ENCODE measurements around the gene KLHL2. TPM values are rescaled to one million over a fixed set of nuclear protein-coding genes. Genes with fewer than 3 reads are reported as not detected.

KLHL2 gene
- total RNA-seq, 4 donors from 2014 or later: 9.2 to 19.8 (median 12.0) TPM

DNA sequence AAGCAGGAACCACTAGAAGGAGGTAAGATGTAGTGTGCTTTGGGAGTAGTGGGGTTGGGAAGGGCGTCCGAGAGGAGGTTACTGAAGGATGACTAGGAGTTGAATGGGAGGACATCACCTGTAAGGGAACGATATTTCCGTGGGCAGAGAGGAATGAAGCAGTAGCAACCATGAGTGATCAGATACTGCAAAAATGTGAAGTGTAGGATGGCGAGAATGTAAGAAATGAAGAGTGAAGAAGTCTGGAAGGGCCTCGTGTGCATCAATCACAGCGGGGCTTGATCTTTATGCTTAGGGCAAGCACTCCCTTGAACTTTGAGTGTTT, 120.7 kb downstream of the KLHL2 start:
- Histone ChIP-seq H3K4me1 (peaks cover 10 to 47% (median 21%) of the 10 kb centered on the region in 4 donors), H3K36me3 (no peaks in the 10 kb centered on the region), H3K4me3 (peak overlapping the region; percentile 78 to 90 (median 86)), H3K27ac (peak overlapping the region; percentile 73 to 92 (median 89)), H3K27me3 (no peaks in the 10 kb centered on the region), H3K9me3 (no peaks in the 10 kb centered on the region)
- DNase-seq: no peak
- intact Hi-C loops (cut with DNase I; ENCODE audit: low total_unique reads): no loop called here
- in situ Hi-C loops (cut with MboI; ENCODE audit: low pct_ligation_motif_present in 1 of 4, low pct_unique_long_range_greater_than_20kb in 1 of 4, low sequenced_read_pairs in 3 of 4): loop anchor here in 2 of 4 donors (10.0 to 25.0 kb wide), 3 partner anchors 116 to 191 kb away; partner anchors contain the start of gene KLHL2 (in 2 of the 2)
- TF ChIP-seq POLR2AphosphoS5 (IDR thresholded peaks at IDR 0.05): no peak
- TF ChIP-seq POLR2A (IDR thresholded peaks at IDR 0.05): no peak
- no peak for TF ChIP-seq EP300 (IDR thresholded peaks at IDR 0.05; ENCODE audit: low read depth)
- TF ChIP-seq, protein P1, sequence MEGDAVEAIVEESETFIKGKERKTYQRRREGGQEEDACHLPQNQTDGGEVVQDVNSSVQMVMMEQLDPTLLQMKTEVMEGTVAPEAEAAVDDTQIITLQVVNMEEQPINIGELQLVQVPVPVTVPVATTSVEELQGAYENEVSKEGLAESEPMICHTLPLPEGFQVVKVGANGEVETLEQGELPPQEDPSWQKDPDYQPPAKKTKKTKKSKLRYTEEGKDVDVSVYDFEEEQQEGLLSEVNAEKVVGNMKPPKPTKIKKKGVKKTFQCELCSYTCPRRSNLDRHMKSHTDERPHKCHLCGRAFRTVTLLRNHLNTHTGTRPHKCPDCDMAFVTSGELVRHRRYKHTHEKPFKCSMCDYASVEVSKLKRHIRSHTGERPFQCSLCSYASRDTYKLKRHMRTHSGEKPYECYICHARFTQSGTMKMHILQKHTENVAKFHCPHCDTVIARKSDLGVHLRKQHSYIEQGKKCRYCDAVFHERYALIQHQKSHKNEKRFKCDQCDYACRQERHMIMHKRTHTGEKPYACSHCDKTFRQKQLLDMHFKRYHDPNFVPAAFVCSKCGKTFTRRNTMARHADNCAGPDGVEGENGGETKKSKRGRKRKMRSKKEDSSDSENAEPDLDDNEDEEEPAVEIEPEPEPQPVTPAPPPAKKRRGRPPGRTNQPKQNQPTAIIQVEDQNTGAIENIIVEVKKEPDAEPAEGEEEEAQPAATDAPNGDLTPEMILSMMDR (IDR thresholded peaks at IDR 0.05): no peak
- WGBS, 2 donors (ENCODE audit: low coverage in 1 of 2): 0 to 1% methylated on average over 7 of the region's 7 CpGs

- H3K9me3 ChIP-seq: no peaks in the 10 kb centered on the region
- 29 to 39% methylated on average over 4 of the region's 4 CpGs for WGBS, 2 donors (ENCODE audit: low coverage in 1 of 2)
- H3K27ac ChIP-seq: peak overlapping the region; percentile 73 to 92 (median 89)
- TF ChIP-seq POLR2AphosphoS5 (IDR thresholded peaks at IDR 0.05): no peak
- no peak for TF ChIP-seq EP300 (IDR thresholded peaks at IDR 0.05; ENCODE audit: low read depth)
- TF ChIP-seq, protein P1 (IDR thresholded peaks at IDR 0.05): no peak
- no peak for TF ChIP-seq POLR2A (IDR thresholded peaks at IDR 0.05)
- H3K27me3 ChIP-seq: no peaks in the 10 kb centered on the region
- no peak for DNase-seq
- H3K4me3 ChIP-seq: peak overlapping the region in 3 of 4 donors; percentile 78 to 90 (median 87)
- in situ Hi-C loops (cut with MboI; ENCODE audit: low pct_ligation_motif_present in 1 of 4, low pct_unique_long_range_greater_than_20kb in 1 of 4, low sequenced_read_pairs in 3 of 4): loop anchor here in 2 of 4 donors (10.0 to 25.0 kb wide), 3 partner anchors 116 to 191 kb away; partner anchors contain the start of gene KLHL2 (in 2 of the 2)
- H3K4me1 ChIP-seq: peaks cover 10 to 47% (median 21%) of the 10 kb centered on the region in 4 donors
- intact Hi-C loops (cut with DNase I; ENCODE audit: low total_unique reads): no loop called here
- peaks cover 0 to 2% (median 0%) of the 10 kb centered on the region in 4 donors for H3K36me3 ChIP-seq
Observed at GRCh38 chr4:165328708-165329107, 121.3 kb downstream of the KLHL2 start.

DNA sequence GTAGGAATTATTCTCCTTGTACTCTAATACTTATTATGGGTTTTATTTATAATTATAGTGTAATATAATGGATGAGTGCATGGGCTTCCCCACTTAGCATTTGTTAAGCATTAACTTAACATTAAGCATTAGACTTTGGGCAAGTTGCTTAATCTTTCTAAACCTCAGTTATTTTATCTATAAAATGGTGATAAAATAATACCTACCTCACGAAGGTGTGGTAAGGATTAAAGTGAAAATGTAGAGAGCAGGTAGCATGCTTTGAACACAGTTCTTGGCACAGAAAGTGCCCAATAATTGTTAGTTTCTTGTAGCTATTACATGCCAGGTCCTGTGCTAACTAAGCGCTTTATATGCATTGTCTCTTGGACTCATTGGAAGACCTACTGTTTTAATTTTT, 122.7 kb downstream of the KLHL2 start:
- Histone ChIP-seq H3K9me3 (no peaks in the 10 kb centered on the region), H3K27me3 (no peaks in the 10 kb centered on the region), H3K27ac (no peak overlapping the region), H3K36me3 (peaks cover 0 to 2% (median 0%) of the 10 kb centered on the region in 4 donors), H3K4me3 (no peak overlapping the region), H3K4me1 (peaks cover 10 to 47% (median 21%) of the 10 kb centered on the region in 4 donors)
- no peak for DNase-seq
- WGBS, 2 donors (ENCODE audit: low coverage in 1 of 2): 77 to 85% methylated on average over 2 of the region's 2 CpGs
- intact Hi-C loops (cut with DNase I; ENCODE audit: low total_unique reads): no loop called here
- TF ChIP-seq POLR2AphosphoS5 (IDR thresholded peaks at IDR 0.05) (no peak), POLR2A (IDR thresholded peaks at IDR 0.05) (no peak), EP300 (IDR thresholded peaks at IDR 0.05; ENCODE audit: low read depth) (no peak)
- TF ChIP-seq, protein P1 (IDR thresholded peaks at IDR 0.05): no peak
- in situ Hi-C loops (cut with MboI; ENCODE audit: low pct_ligation_motif_present in 1 of 4, low pct_unique_long_range_greater_than_20kb in 1 of 4, low sequenced_read_pairs in 3 of 4): loop anchor here in 1 of 4 donors (25.0 kb wide), 2 partner anchors 118 to 193 kb away; partner anchors contain the start of gene KLHL2

GRCh38 chr4:165330666-165331065, 123.3 kb downstream of the KLHL2 start:
- Histone ChIP-seq H3K4me3 (no peak overlapping the region), H3K9me3 (no peaks in the 10 kb centered on the region), H3K4me1 (peaks cover 10 to 47% (median 21%) of the 10 kb centered on the region in 4 donors), H3K36me3 (peaks cover 0 to 2% (median 0%) of the 10 kb centered on the region in 4 donors), H3K27ac (no peak overlapping the region), H3K27me3 (no peaks in the 10 kb centered on the region)
- 94 to 100% methylated on average over 1 to 5 of the region's 5 CpGs for WGBS, 2 donors (ENCODE audit: low coverage in 1 of 2)
- no peak for DNase-seq
- TF ChIP-seq POLR2AphosphoS5 (IDR thresholded peaks at IDR 0.05): no peak
- no peak for TF ChIP-seq POLR2A (IDR thresholded peaks at IDR 0.05)
- TF ChIP-seq, protein P1 (IDR thresholded peaks at IDR 0.05): no peak
- TF ChIP-seq EP300 (IDR thresholded peaks at IDR 0.05; ENCODE audit: low read depth): no peak
- in situ Hi-C loops (cut with MboI; ENCODE audit: low pct_ligation_motif_present in 1 of 4, low pct_unique_long_range_greater_than_20kb in 1 of 4, low sequenced_read_pairs in 3 of 4) (loop anchor here in 1 of 4 donors (25.0 kb wide), 2 partner anchors 118 to 193 kb away; partner anchors contain the start of gene KLHL2), intact Hi-C loops (cut with DNase I; ENCODE audit: low total_unique reads) (no loop called here)
